Glomerular visceral epithelial cell (primary cell): ENCODE results near the gene FAM222B.
"Not testable (repeated sequence)": the region's sequence is repeated elsewhere in the genome, so short reads cannot be mapped to it uniquely, and the experiment has no call there.

Experiments used
- DNase-seq: peaks from one replicate; pipeline ENCODE4 v3.0.0-alpha.2; 2016; ENCODE audit errors: extremely low spot score

Gene FAM222B

GRCh38 chr17:28745786-28746411 lies 96.7 kb downstream of the FAM222B start:
- peak; percentile 60 for DNase-seq

GRCh38 chr17:28744972-28745785 lies 97.4 kb downstream of the FAM222B start:
- DNase-seq: peak; percentile 51

GRCh38 chr17:28744104-28744971 lies 98.3 kb downstream of the FAM222B start:
- DNase-seq: peak; percentile 64

GRCh38 chr17:28743243-28744103 lies 99.1 kb downstream of the FAM222B start, which contains the start of gene TRAF4:
TRAF4 (plus strand) TSS chr17:28744011; CDS start chr17:28744113, 102 bp downstream.
- peak; percentile 93 for DNase-seq

- no peak for DNase-seq
Observed at GRCh38 chr17:28741358-28742349, 100.9 kb downstream of the FAM222B start.

- no peak for DNase-seq
Observed at GRCh38 chr17:28740406-28741357, 101.9 kb downstream of the FAM222B start.

GRCh38 chr17:28738680-28739384 lies 103.8 kb downstream of the FAM222B start:
- DNase-seq: no peak

GRCh38 chr17:28737770-28738679 lies 104.6 kb downstream of the FAM222B start:
- no peak for DNase-seq

- no peak for DNase-seq
Observed at GRCh38 chr17:28737316-28737715, 105.3 kb downstream of the FAM222B start.

GRCh38 chr17:28735913-28736769 lies 106.4 kb downstream of the FAM222B start:
- DNase-seq: not testable (repeated sequence)

GRCh38 chr17:28735242-28735722 lies 107.3 kb downstream of the FAM222B start:
- no peak for DNase-seq

GRCh38 chr17:28734712-28735241 lies 107.8 kb downstream of the FAM222B start:
- no peak for DNase-seq

GRCh38 chr17:28733346-28733745 lies 109.2 kb downstream of the FAM222B start:
- no peak for DNase-seq

- no peak for DNase-seq
Observed at GRCh38 chr17:28729950-28730330, 112.7 kb downstream of the FAM222B start.

- DNase-seq: peak; percentile 96
Observed at GRCh38 chr17:28728364-28729200, 114.0 kb downstream of the FAM222B start, which contains the start of gene NEK8. NEK8 (plus strand) TSS chr17:28728788; CDS start chr17:28728814, 26 bp downstream.
